HepG2 (cell line): ENCODE measurements around the gene ALDH4A1.

Experiments
- TF ChIP-seq, protein P1 (sequence below): sonication (generic); formaldehyde crosslinking; IDR thresholded peaks from 2 replicates; pipeline ENCODE4 v1.5.0; 2020; ENCODE audit warnings: mild to moderate bottlenecking, missing genetic modification reagents, moderate library complexity
- TF ChIP-seq, protein P2 (sequence below): sonication (generic); formaldehyde crosslinking; IDR thresholded peaks from 2 replicates; pipeline ENCODE4 v1.4.0; 2020; ENCODE audit warnings: missing genetic modification reagents

DNA sequence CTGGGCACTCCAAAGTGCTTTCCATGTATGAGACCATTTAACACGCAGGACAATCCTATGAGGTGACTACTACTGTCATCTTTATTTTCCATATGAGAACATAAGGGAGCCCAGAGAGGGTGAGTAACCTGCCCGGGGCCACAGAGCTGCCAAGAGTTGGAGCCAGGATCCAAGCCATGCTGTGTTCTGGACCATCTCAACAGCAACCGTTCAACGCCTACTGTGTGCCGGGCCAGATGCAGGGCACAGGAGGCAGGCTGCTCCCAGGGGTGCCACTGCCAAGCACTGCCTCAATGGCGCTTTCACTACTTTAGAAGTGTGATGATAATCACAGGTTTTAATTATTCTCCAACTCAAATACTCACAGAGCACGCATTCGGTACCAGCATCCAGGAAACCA, 3.8 kb downstream of the ALDH4A1 start:
- TF ChIP-seq, protein P1, sequence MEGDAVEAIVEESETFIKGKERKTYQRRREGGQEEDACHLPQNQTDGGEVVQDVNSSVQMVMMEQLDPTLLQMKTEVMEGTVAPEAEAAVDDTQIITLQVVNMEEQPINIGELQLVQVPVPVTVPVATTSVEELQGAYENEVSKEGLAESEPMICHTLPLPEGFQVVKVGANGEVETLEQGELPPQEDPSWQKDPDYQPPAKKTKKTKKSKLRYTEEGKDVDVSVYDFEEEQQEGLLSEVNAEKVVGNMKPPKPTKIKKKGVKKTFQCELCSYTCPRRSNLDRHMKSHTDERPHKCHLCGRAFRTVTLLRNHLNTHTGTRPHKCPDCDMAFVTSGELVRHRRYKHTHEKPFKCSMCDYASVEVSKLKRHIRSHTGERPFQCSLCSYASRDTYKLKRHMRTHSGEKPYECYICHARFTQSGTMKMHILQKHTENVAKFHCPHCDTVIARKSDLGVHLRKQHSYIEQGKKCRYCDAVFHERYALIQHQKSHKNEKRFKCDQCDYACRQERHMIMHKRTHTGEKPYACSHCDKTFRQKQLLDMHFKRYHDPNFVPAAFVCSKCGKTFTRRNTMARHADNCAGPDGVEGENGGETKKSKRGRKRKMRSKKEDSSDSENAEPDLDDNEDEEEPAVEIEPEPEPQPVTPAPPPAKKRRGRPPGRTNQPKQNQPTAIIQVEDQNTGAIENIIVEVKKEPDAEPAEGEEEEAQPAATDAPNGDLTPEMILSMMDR, result no peak
- TF ChIP-seq, protein P2, sequence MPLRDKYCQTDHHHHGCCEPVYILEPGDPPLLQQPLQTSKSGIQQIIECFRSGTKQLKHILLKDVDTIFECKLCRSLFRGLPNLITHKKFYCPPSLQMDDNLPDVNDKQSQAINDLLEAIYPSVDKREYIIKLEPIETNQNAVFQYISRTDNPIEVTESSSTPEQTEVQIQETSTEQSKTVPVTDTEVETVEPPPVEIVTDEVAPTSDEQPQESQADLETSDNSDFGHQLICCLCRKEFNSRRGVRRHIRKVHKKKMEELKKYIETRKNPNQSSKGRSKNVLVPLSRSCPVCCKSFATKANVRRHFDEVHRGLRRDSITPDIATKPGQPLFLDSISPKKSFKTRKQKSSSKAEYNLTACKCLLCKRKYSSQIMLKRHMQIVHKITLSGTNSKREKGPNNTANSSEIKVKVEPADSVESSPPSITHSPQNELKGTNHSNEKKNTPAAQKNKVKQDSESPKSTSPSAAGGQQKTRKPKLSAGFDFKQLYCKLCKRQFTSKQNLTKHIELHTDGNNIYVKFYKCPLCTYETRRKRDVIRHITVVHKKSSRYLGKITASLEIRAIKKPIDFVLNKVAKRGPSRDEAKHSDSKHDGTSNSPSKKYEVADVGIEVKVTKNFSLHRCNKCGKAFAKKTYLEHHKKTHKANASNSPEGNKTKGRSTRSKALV, result no peak
